WI38 (cell line): ENCODE results near the gene GMEB2.
"Not testable (repeated sequence)": the region's sequence is repeated elsewhere in the genome, so short reads cannot be mapped to it uniquely, and the experiment has no call there.

Source experiments
- H3K4me3 ChIP-seq: 2 replicates; pipeline ENCODE4 v1.5.1; 2011; ENCODE audit warnings: low read depth, mild to moderate bottlenecking, control low read depth, low read length
- CTCF ChIP-seq: IDR thresholded peaks from 2 replicates; pipeline ENCODE4 v1.5.1; 2012; ENCODE audit warnings: low read depth, mild to moderate bottlenecking, control low read depth, low read length

GMEB2 gene

DNA sequence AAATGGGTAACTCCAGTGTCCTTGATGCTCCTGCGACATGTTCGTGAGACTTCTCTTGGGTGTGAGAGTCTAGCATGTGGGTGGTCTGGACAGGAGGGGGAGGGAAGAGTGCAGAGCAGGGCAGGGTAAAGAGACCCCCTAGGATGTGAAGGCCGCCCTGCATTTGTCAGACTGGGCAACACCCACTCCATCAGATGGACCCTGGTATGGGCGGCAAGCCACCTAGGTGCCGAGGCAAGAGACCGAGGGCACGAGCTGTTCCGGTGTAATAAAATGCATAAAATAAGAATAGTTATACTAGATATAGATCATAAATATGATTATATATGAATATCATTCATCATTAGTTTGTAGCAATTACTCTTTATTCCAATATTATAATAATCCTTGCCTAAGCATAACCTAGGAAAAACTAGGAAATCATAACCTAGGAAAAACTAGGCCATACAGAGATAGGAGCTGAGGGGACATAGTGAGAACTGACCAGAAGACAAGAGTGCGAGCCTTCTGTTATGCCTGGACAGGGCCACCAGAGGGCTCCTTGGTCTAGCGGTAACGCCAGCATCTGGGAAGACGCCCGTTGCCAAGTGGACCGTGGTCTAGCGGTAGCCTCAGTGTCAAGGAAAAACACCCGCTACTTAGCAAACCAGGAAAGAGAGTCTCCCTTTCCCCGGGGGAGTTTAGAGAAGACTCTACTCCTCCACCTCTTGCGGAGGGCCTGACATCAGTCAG lies 12.9 kb downstream of the GMEB2 start:
- not testable (repeated sequence) for H3K4me3 ChIP-seq
- TF ChIP-seq CTCF: 0 out of 2 replicates have a peak, but pooled peaks have one; percentile 6

GRCh38 chr20:63612276-63612931 lies 14.5 kb downstream of the GMEB2 start:
- no peak overlapping the region for H3K4me3 ChIP-seq
- TF ChIP-seq CTCF: no peak

GRCh38 chr20:63611646-63612045 lies 15.3 kb downstream of the GMEB2 start:
- no peak overlapping the region for H3K4me3 ChIP-seq
- TF ChIP-seq CTCF: no peak

DNA sequence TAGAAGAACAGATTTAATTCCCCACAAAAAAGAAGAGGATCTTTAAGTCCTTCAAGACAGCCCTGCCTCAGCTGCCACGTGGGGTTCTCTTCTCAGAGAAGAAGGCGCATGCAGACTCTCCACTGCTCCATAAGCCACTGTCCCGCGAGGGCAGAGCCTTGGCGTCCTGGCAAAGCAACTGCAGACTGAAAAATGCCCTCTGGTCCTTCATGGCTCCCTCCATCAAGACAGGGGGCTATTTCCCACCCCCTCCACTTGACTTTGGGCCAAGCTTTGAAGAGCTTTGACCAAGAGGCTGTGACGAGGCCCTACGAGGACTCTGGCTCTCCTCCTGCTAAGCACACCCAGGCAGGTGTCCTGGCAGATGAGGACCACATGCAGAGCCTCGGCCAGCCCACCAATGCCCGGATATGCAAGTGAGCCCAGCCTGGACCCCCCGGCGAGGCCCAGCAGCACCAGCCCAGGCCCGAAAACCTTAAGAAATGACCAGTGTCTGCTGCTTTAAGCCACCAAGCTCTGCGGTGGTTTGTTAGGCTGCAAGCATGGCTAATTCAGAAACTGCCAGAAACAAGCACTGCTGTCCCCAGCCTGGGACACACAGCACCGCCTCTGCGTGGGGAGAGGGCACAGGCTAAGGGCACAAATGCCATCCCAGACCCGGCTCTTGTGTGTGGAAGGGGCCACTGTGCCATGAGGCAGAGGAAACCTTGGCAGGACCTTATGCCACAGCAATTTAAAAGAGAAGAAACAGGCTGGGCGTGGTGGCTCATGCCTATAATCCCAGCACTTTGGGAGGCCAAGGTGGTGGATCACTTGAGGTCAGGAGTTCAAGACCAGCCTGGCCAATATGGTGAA lies 16.1 kb downstream of the GMEB2 start:
- no peak for TF ChIP-seq CTCF
- H3K4me3 ChIP-seq: no peak overlapping the region

DNA sequence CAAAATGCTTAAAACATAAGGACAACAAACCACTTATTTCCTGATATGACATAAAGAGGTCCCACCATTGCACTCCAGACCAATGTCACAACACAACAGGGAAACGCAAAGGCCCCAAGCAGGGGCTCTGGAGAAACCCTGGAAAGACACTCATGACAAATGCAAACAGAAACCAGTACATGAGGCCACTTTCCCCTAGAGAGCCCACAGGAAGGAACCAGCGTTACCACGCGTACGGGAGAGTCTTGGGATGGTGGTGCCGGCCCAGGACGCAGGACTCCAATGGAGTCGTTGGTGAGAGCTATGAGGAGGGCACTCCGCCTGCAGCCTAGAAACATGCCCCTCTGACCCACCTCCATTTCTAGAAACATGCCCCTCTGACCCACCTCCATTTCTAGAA lies 20.2 kb downstream of the GMEB2 start:
- no peak for TF ChIP-seq CTCF
- H3K4me3 ChIP-seq: no peak overlapping the region

DNA sequence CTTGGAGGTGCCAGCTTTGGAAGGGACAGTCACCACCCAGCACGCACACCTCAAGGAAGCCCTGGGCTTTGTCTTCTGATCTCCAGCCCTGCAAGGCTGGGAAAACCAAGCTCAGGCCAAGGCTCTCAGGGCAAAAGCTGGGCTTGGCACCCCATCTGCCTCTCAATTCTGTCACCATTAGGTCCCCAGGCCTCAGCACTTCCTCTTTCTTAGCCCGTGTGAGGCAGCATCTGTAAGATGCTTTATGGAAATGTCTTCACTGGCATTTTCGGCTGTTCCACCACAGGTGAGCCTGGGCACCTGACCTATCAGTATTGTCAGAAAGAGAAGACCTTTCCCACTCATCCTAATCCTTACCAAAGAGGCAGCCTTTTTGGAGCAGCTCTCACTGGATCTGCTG lies 24.6 kb downstream of the GMEB2 start:
- no peak overlapping the region for H3K4me3 ChIP-seq
- TF ChIP-seq CTCF: no peak

GRCh38 chr20:63601679-63602078 lies 25.2 kb downstream of the GMEB2 start:
- H3K4me3 ChIP-seq: not testable (repeated sequence)
